Measurements from ENCODE around the gene MYH2. TPM values are rescaled to one million over a fixed set of nuclear protein-coding genes. Genes with fewer than 3 reads are reported as not detected.

Gene MYH2
- polyA plus RNA-seq, 4 donors = 0.12 to 0.89 (median 0.27) TPM; not detected in 1

DNA sequence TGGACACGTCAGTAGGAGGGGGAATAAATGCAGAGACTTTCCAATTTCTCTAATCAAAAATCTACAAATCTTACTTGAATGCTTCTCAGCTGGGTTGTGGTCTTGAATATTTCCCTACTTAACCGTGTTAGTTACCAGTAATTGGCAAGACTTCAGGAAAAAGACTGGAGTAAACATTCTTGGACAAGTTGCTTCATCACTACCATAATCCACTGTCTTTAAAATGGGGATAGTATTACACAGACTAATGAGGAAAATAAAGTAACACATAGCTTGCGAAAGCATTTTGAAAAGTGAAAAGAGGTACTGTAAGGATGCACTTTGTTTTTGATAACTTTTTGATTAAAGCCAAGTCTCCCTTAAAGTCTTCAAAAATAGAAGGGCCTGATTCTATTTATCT, 49.5 kb downstream of the MYH2 start:
- DNase-seq = no peak
- H3K27me3 ChIP-seq (ENCODE audit: control insufficient read depth in 3 of 3, insufficient read depth in 3 of 3, low read length in 3 of 3) = no peaks in the 10 kb centered on the region
- H3K9me3 ChIP-seq (ENCODE audit: control insufficient read depth in 2 of 2, insufficient read depth in 1 of 2, low read depth in 1 of 2, low read length in 1 of 2) = no peaks in the 10 kb centered on the region
- H3K4me3 ChIP-seq (ENCODE audit: low read depth in 1 of 3, low read length in 3 of 3) = no peak overlapping the region
- WGBS, 3 donors = 78 to 84% (median 79%) methylated on average over 3 of the region's 3 CpGs
- H3K36me3 ChIP-seq (ENCODE audit: control insufficient read depth in 3 of 3, insufficient read depth in 2 of 3, low read depth in 1 of 3, low read length in 3 of 3) = no peaks in the 10 kb centered on the region
- no peak for FAIRE-seq
- no peak overlapping the region for H3K27ac ChIP-seq (ENCODE audit: low read depth in 1 of 3, low read length in 2 of 3)
- H3K4me1 ChIP-seq (ENCODE audit: control insufficient read depth in 3 of 3, insufficient read depth in 2 of 3, low read depth in 1 of 3, low read length in 2 of 3) = no peaks in the 10 kb centered on the region

GRCh38 chr17:10492004-10492403, 57.5 kb downstream of the MYH2 start:
- no peaks in the 10 kb centered on the region for H3K27me3 ChIP-seq (ENCODE audit: control insufficient read depth in 3 of 3, insufficient read depth in 3 of 3, low read length in 3 of 3)

GRCh38 chr17:10482252-10482651, 67.2 kb downstream of the MYH2 start:
- whole genome bisulfite sequencing, 3 donors = 77 to 90% (median 80%) methylated on average over 1 of the region's 1 CpG
- H3K4me1 ChIP-seq (ENCODE audit: control insufficient read depth in 3 of 3, insufficient read depth in 2 of 3, low read depth in 1 of 3, low read length in 2 of 3) = no peaks in the 10 kb centered on the region
- DNase-seq (no peak), FAIRE-seq (no peak)
- H3K9me3 ChIP-seq (ENCODE audit: control insufficient read depth in 2 of 2, insufficient read depth in 1 of 2, low read depth in 1 of 2, low read length in 1 of 2) = peaks cover 1 to 23% of the 10 kb centered on the region in 2 donors
- H3K27ac ChIP-seq (ENCODE audit: low read depth in 1 of 3, low read length in 2 of 3) = no peak overlapping the region
- no peaks in the 10 kb centered on the region for H3K36me3 ChIP-seq (ENCODE audit: control insufficient read depth in 3 of 3, insufficient read depth in 2 of 3, low read depth in 1 of 3, low read length in 3 of 3)
- H3K4me3 ChIP-seq (ENCODE audit: low read depth in 1 of 3, low read length in 3 of 3) = no peak overlapping the region
- no peaks in the 10 kb centered on the region for H3K27me3 ChIP-seq (ENCODE audit: control insufficient read depth in 3 of 3, insufficient read depth in 3 of 3, low read length in 3 of 3)

More at GRCh38 chr17:10492004-10492403, 57.5 kb downstream of the MYH2 start:
- Histone ChIP-seq H3K9me3 (ENCODE audit: control insufficient read depth in 2 of 2, insufficient read depth in 1 of 2, low read depth in 1 of 2, low read length in 1 of 2) (peaks cover 2 to 6% of the 10 kb centered on the region in 2 donors), H3K27ac (ENCODE audit: low read depth in 1 of 3, low read length in 2 of 3) (no peak overlapping the region), H3K4me3 (ENCODE audit: low read depth in 1 of 3, low read length in 3 of 3) (no peak overlapping the region), H3K36me3 (ENCODE audit: control insufficient read depth in 3 of 3, insufficient read depth in 2 of 3, low read depth in 1 of 3, low read length in 3 of 3) (no peaks in the 10 kb centered on the region), H3K4me1 (ENCODE audit: control insufficient read depth in 3 of 3, insufficient read depth in 2 of 3, low read depth in 1 of 3, low read length in 2 of 3) (no peaks in the 10 kb centered on the region)
- DNase-seq (no peak), FAIRE-seq (no peak)
- 94 to 97% (median 97%) methylated on average over 2 of the region's 2 CpGs for WGBS, 3 donors

GRCh38 chr17:10477701-10478100, 71.8 kb downstream of the MYH2 start:
- WGBS, 3 donors = 14 to 31% (median 18%) methylated on average over 1 of the region's 1 CpG
- peak; percentile 2 to 4 for DNase-seq
- H3K27me3 ChIP-seq (ENCODE audit: control insufficient read depth in 3 of 3, insufficient read depth in 3 of 3, low read length in 3 of 3) = no peaks in the 10 kb centered on the region

GRCh38 chr17:10474536-10474935, 74.9 kb downstream of the MYH2 start:
- no peak for FAIRE-seq
- Histone ChIP-seq H3K4me3 (ENCODE audit: low read depth in 1 of 3, low read length in 3 of 3) (no peak overlapping the region), H3K9me3 (ENCODE audit: control insufficient read depth in 2 of 2, insufficient read depth in 1 of 2, low read depth in 1 of 2, low read length in 1 of 2) (no peaks in the 10 kb centered on the region), H3K27me3 (ENCODE audit: control insufficient read depth in 3 of 3, insufficient read depth in 3 of 3, low read length in 3 of 3) (no peaks in the 10 kb centered on the region), H3K36me3 (ENCODE audit: control insufficient read depth in 3 of 3, insufficient read depth in 2 of 3, low read depth in 1 of 3, low read length in 3 of 3) (no peaks in the 10 kb centered on the region), H3K4me1 (ENCODE audit: control insufficient read depth in 3 of 3, insufficient read depth in 2 of 3, low read depth in 1 of 3, low read length in 2 of 3) (no peaks in the 10 kb centered on the region), H3K27ac (ENCODE audit: low read depth in 1 of 3, low read length in 2 of 3) (no peak overlapping the region)
- no peak for DNase-seq
- 70 to 86% (median 79%) methylated on average over 4 of the region's 4 CpGs for WGBS, 3 donors

More at GRCh38 chr17:10477701-10478100, 71.8 kb downstream of the MYH2 start:
- Histone ChIP-seq H3K4me3 (ENCODE audit: low read depth in 1 of 3, low read length in 3 of 3) (no peak overlapping the region), H3K9me3 (ENCODE audit: control insufficient read depth in 2 of 2, insufficient read depth in 1 of 2, low read depth in 1 of 2, low read length in 1 of 2) (peaks cover 0 to 13% of the 10 kb centered on the region in 2 donors), H3K4me1 (ENCODE audit: control insufficient read depth in 3 of 3, insufficient read depth in 2 of 3, low read depth in 1 of 3, low read length in 2 of 3) (no peaks in the 10 kb centered on the region), H3K36me3 (ENCODE audit: control insufficient read depth in 3 of 3, insufficient read depth in 2 of 3, low read depth in 1 of 3, low read length in 3 of 3) (no peaks in the 10 kb centered on the region), H3K27ac (ENCODE audit: low read depth in 1 of 3, low read length in 2 of 3) (no peak overlapping the region)
- no peak for FAIRE-seq

DNA sequence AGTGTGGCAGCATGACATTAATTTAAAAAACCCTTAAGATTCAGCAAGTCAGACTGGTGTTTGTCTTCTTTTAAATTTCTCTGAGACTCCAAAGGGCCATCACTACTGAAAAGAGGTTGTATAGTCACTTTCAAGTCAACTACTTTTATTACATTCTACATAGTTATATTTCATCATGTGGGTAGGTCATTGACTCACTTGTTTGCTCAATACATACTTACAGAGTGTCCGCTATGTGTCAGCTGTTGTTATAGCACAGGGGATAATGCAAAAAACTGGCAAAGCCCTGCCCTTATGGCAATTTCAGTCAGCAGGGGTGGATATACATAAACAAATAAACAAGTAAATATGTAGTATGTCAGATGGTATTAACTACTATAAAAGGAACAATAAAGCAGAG, 77.6 kb downstream of the MYH2 start:
- whole genome bisulfite sequencing, 3 donors = 88 to 92% (median 92%) methylated on average over 1 of the region's 1 CpG
- H3K4me3 ChIP-seq (ENCODE audit: low read depth in 1 of 3, low read length in 3 of 3) = no peak overlapping the region
- no peaks in the 10 kb centered on the region for H3K4me1 ChIP-seq (ENCODE audit: control insufficient read depth in 3 of 3, insufficient read depth in 2 of 3, low read depth in 1 of 3, low read length in 2 of 3)
- no peaks in the 10 kb centered on the region for H3K27me3 ChIP-seq (ENCODE audit: control insufficient read depth in 3 of 3, insufficient read depth in 3 of 3, low read length in 3 of 3)
- FAIRE-seq (no peak), DNase-seq (peak in 1 of 2 donors; percentile 25)
- H3K9me3 ChIP-seq (ENCODE audit: control insufficient read depth in 2 of 2, insufficient read depth in 1 of 2, low read depth in 1 of 2, low read length in 1 of 2) = no peaks in the 10 kb centered on the region
- no peak overlapping the region for H3K27ac ChIP-seq (ENCODE audit: low read depth in 1 of 3, low read length in 2 of 3)
- H3K36me3 ChIP-seq (ENCODE audit: control insufficient read depth in 3 of 3, insufficient read depth in 2 of 3, low read depth in 1 of 3, low read length in 3 of 3) = no peaks in the 10 kb centered on the region

Other genes with a start within 250 kb of the MYH2 start
- under 1 TPM in 2 of 4 donors, not detected in 2; 0.01 to 0.06 TPM for gene MYH13, start 176.7 kb downstream of the MYH2 start, polyA plus RNA-seq
- 1 to 10 TPM in 1 of 4 donors, not detected in 3; 5.0 TPM for gene MYH8, start 127.7 kb downstream of the MYH2 start, polyA plus RNA-seq
- gene MYH4, start 80.1 kb downstream of the MYH2 start, polyA plus RNA-seq = under 1 TPM in 2 of 4 donors, not detected in 2; 0.01 to 0.55 TPM
- gene MYH1, start 31.1 kb downstream of the MYH2 start, polyA plus RNA-seq = under 1 TPM; under 0.01 to 0.27 (median 0.13) TPM
- gene MYH3, start 107.7 kb upstream of the MYH2 start, polyA plus RNA-seq = 10 to 100 TPM in 3 of 4 donors, 1 to 10 TPM in 1; 2.0 to 40.0 (median 14.8) TPM
- 10 to 100 TPM; 15.7 to 43.5 (median 24.8) TPM for gene SCO1, start 147.9 kb upstream of the MYH2 start, polyA plus RNA-seq
- 10 to 100 TPM in 3 of 4 donors, 1 to 10 TPM in 1; 7.2 to 21.8 (median 16.1) TPM for gene ADPRM, start 147.9 kb upstream of the MYH2 start, polyA plus RNA-seq
- gene TMEM220, start 180.4 kb upstream of the MYH2 start, polyA plus RNA-seq = 10 to 100 TPM; 12.4 to 61.3 (median 43.5) TPM

All from small intestine (tissue), 7 donors.